Thyroid gland (tissue), 4 donors: ENCODE results near the gene HTR4.

Experiments used
- POLR2A ChIP-seq, 2 donors: fragments of 450-650 bp; IDR thresholded peaks; one replicate each; pipeline ENCODE4 v1.6.1; 2017; ENCODE audit warnings: antibody characterized with exemption in 2 of 2, mild to moderate bottlenecking in 2 of 2, moderate library complexity in 1 of 2
- TF ChIP-seq, protein P1 (sequence below), 6 experiments: fragments of 200-600 bp in 3 of 6; fragments of 450-650 bp in 3 of 6; sonication (generic) in 3 of 6; IDR thresholded peaks; one replicate each; pipeline ENCODE4 v1.5.1; 2016 to 2019; ENCODE audit warnings: antibody characterized with exemption in 6 of 6, mild to moderate bottlenecking in 2 of 6, inconsistent platforms in 1 of 6, moderate library complexity in 1 of 6

DNA sequence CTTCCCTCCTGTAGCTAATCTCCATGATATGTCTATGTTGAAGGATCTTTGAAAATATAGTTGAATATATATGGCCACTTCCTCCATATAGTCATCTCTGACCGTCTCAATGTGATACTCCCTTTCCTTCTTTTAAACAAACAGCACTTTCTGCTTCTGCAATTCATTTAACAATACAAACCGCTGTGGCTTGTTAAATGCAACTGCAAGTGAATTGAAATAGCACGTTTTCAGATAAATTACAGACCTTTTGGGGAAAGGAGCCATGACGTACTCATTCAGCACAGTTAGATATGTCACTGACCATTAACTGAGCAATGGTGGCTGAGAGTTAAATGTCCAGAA is 188.1 kb downstream of the HTR4 start:
- TF ChIP-seq, protein P1, sequence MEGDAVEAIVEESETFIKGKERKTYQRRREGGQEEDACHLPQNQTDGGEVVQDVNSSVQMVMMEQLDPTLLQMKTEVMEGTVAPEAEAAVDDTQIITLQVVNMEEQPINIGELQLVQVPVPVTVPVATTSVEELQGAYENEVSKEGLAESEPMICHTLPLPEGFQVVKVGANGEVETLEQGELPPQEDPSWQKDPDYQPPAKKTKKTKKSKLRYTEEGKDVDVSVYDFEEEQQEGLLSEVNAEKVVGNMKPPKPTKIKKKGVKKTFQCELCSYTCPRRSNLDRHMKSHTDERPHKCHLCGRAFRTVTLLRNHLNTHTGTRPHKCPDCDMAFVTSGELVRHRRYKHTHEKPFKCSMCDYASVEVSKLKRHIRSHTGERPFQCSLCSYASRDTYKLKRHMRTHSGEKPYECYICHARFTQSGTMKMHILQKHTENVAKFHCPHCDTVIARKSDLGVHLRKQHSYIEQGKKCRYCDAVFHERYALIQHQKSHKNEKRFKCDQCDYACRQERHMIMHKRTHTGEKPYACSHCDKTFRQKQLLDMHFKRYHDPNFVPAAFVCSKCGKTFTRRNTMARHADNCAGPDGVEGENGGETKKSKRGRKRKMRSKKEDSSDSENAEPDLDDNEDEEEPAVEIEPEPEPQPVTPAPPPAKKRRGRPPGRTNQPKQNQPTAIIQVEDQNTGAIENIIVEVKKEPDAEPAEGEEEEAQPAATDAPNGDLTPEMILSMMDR (IDR thresholded peaks at IDR 0.05), result no peak
- no peak for TF ChIP-seq POLR2A (IDR thresholded peaks at IDR 0.05)
